NCI-H524 treated with DMSO at 0.1 percent for 48 hours (cell line): ENCODE measurements around the gene MRPL27.
A peak's percentile ranks its signal among the peaks of the same experiment; 100 is the strongest.
"Not testable (repeated sequence)": the region's sequence is repeated elsewhere in the genome, so short reads cannot be mapped to it uniquely, and the experiment has no call there.

ENCODE experiments used
- DNase-seq: peaks from one replicate; lab custom pipeline; 2025; lab: John Stamatoyannopoulos, UW

MRPL27 gene

DNA sequence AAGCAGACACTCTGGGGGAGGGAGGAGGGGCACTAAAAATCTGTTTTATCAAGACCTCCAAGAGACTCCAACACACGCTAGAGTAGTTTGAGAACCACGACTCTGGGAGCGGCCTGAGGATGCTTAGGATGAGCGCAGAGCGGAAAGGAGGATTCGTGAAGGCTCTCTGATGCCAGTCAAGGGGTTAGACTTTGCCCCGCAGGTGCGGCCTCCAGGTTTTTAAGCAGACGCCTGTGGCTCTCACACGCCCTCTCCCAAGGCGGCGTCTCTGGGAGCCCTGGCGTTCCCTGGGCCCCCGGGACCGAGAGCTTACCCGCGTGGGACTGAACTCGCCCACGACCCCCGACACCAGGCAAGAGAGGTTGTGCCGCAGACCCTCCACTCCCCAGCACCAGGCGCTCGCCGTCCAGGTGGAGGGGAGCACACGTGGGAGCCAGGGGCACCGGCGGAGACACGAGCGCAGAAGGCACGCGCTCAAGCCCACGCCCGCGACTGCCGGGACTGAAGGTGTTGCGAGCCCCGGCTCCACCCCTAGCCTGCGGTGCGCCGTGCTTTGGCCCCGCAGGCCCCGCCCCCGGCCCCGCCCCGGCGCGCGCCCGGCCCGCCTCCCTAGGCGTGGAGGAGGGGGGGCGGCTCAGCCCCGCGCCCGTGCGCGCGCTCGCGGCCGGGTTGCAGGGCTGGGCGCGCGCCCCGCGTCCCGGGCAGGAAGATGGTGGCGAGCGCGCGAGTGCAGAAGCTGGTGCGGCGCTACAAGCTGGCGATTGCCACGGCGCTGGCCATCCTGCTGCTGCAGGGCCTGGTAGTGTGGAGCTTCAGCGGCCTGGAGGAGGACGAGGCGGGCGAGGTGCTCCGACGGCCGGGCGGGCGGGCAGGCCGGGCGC is 27.3 kb downstream of the MRPL27 start, which contains the start of gene XYLT2:
XYLT2 (plus strand) TSS at position 695 of the 881 bp plus-strand sequence; CDS start at position 710, 15 bp downstream.
- DNase-seq = no peak

DNA sequence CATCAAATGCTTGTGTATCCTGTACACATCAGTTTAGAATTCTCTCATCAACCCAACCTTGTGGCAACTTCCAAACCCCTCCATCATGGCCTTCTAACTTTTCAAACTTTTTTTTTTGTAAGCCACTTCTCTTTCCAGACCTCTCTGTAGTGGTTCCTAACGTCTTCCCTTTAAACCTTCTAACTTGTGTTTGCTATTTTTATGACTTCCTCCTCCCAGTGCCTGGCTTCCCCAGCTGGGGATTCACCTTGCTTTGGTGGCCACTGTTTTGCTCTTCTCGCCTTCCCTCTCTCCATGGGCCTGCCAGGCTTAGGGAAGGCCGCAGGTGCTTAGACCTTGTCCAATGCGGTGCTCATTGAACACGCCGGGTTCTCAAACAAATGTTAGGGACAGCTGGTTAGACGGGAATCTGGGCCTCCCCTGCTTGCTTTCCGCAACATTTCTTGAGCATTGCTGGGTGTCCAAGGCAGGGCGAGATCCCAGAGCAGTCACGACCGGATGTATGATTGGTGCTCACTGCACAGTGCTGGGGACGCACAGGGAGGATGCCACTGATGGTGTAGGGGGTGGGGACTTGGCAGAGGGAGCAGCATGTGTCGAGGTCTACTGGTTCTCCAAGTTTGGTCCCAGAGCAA is 28.1 kb downstream of the MRPL27 start:
- DNase-seq = no peak

- DNase-seq = no peak
These were observed 33.6 kb downstream of the MRPL27 start for GRCh38 chr17:50339381-50339780.

DNA sequence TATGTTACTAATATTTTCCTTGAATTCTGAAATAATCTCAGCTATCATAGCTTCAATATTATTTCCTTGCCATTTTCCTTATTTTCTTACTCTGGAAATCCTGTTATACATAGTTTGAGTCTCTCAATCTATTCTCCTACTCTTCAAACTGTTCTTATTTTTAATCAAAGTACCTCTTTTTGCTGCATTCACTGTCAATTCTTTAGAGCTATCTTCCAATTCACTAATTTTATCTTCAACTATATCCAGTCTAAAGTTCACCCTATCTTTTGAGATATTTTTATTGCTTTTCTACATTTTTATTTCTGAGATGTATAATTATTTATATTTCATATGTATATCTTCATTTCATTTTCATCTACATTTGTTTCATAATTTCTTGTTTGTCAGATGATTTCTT is 34.3 kb downstream of the MRPL27 start:
- no peak for DNase-seq

DNA sequence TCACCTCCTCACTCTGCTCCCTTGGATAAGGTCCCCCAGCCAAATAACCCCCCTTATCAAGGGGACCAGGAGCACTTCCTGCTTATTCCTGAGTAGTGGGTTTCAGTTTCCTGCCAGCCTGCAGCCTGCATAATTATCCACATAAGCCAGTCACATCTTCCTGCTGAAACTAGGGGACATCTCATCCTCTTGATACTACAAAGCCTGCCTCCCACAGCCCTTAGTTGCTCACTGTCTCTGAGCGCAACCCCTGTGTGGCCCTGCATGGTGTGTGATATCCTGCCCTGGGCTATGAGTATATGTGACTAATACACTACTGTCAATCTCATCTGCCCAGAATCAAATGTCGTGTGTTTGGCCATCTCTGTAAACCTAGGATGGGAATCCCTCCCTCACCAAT is 35.0 kb downstream of the MRPL27 start:
- no peak for DNase-seq

DNA sequence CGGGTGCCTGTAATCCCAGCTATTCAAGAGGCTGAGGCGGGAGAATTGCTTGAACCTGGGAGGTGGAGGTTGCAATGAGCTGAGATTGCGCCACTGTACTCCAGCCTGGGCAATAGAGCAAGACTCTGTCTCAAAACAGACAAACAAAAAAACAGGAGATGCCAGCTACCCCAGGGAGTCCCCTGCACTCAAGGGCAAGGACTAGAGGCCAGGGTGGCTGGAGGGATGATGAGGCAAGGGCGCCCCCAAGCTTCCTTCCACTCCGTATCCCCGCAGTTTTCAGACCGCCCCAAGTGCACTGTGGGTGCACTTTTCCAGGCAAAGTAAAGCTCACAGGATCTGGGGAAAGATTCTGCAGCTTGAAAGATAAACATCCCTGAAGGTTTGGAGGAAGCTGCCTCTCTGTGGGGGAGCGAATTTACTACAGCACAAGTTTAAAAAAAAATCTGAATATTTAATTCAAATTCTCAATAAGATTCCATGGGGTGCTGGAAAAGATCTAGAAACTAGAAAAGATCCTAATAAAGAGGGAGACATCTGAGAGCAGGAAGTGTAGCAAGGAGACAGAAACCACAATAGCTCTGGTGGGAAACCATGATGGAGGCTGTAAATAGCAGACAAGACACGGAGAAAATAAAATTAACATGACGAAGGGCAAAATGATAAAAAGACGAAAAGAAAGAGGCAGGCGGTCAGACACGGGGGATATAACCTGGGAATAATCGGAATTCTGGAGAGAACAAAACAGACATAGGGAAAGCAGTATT is 39.5 kb downstream of the MRPL27 start:
- DNase-seq = not testable (repeated sequence)

DNA sequence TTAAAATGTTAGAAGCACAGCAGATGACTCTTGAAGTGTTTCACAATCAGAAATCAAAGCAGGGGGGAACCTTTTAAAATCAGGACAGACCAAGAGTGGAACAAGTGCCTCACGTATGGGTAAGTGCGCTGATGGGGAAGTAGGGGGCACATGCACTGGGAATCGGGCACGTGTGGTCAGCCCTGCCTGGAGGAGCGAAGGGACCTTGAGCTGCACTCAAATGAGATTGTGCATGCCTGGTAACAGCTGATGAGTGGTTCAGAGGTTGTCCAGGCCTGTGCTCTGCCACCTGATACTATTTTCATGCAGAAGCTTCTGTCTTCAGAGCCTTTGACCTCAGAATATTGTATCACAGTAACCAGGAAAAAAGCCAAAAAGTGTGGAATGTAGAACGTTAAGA is 40.8 kb downstream of the MRPL27 start:
- no peak for DNase-seq

GRCh38 chr17:50331085-50331791 is 41.7 kb downstream of the MRPL27 start:
- no peak for DNase-seq

GRCh38 chr17:50330151-50330775 is 42.7 kb downstream of the MRPL27 start:
- DNase-seq = peak; percentile 30

GRCh38 chr17:50329716-50330115 is 43.3 kb downstream of the MRPL27 start:
- DNase-seq = no peak

DNA sequence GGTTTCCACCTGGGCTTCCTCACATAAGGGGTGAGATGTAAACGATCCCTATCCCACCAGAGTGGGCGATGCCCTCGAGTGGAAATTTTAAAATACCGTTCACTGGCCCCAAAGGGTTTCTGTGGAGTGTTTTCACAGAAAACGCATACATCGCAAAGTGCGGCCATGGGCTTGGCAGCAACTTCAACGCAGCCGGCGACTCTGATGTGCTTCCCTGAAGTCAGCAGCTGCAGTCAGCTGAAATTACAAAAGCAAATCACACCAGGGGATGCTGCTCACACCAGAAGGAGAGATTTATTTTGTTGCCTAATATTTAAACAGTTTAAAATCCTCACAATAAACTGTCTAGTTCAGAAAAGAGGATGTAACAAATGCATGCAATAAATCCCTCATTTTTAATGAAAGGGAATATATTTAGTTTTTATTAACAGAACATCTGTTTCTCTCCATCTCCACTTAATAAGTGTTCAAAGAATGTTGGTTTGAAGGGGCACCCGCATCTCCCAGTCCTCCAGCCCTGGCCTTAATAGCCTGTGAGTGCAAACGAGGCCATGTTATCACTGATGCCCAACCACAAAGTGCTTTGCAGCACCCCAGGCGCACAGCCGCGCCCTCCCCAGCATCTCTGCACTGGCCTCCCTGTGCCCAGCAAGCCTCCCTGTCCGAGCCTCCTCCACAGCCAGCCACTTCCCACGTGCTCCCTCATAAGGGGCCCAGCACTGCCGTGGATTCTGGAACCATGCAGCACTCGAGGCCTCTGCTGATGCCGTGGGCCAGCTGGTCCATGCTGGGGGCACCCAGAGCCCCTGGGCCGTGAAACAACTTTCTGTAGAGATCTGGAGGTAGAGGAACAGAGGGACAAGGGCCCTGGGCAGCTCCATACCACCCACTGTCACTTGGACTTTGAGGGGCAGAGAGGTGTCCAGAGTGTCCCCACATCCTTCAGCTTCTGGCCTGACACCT is 44.3 kb downstream of the MRPL27 start:
- DNase-seq = no peak

GRCh38 chr17:50326831-50327364 is 46.1 kb downstream of the MRPL27 start:
- DNase-seq = no peak

GRCh38 chr17:50325906-50326305 is 47.1 kb downstream of the MRPL27 start:
- no peak for DNase-seq

GRCh38 chr17:50323060-50323459 is 49.9 kb downstream of the MRPL27 start:
- DNase-seq = no peak

DNA sequence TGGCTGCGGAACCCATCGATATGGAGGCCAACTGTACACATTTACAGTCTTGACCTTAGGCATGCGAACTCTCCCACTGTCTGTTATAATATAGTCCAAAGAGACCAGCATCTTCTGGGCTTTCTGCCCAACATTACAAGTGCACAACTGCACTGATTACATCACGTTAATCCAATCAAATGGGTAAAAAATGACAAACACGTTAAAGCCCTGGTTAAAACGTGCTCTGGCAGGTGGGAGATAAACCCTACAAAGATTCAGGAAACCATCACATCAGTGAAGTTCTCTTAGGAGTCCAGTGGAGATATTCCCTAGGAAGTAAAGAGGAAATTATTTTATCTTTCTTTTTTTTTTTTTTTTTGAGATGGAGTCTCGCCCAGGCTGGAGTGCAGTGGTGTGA is 50.7 kb downstream of the MRPL27 start:
- no peak for DNase-seq

DNA sequence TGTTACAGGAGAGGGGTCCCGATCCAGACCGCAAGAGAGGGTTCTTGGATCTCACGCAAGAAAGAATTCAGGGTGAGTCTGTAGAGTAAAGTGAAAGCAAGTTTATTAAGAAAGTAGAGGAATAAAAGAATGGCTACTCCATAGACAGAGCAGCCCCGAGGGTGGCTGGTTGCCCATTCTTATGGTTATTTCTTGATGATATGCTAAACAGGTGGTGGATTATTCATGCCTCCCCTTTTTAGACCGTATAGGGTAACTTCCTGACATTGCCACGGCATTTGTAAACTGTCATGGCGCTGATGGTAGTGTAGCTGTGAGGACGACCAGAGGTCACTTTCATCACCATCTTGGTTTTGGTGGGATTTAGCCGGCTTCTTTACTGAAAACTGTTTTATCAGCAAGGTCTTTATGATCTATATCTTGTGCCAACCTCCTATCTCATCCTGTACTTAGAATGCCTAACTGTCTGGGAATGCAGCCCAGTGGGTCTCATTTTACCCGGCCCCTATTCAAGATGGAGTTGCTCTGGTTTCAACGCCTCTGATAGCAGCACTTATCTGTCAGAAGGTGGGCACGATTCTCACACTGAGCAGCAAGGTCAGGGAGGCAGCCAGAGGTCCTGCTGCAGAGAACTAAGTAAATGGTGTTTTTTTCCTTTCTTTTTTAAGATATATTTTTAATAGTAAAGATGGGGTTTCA is 53.5 kb downstream of the MRPL27 start:
- no peak for DNase-seq

DNA sequence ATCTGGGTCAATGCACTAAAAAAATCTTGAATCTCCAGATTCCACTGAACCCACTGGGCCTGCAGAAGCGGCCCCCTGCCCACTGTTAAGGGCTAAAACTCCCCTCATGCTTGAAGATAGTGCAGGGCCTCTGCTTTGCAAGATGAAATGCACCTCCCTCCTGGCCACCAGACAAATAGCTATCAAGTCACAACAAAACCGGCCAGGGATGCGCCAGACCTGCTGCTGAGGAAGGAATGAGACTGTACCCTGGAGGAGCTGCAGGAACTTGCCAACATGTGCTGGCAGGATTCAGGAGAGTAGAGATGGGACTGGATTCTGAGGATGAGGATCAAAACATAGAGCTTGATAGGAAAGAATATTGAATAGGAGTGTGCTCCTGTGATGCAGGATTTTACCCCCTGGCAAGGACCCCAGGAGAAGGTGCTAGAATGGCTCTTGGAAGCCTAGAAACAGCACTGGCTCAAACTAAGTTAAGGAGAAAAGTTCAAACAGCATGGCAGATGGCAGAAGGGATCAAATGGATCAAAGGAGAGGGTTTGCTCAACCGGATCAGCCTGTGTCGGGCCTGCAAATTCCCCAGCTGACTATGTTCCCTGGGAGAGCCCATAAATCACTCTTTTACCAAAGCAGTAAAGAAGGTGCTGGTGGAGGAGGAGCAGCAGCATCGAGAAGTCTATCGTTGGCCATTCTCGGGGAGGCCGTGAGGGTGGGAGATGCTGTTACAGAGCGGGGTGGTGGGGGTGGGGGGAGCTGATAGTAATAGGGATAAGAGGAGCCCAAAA is 54.3 kb downstream of the MRPL27 start:
- peak; percentile 78 for DNase-seq
